C4-2B (cell line): ENCODE data around the gene F2.

Experiments used
- CTCF ChIP-seq: fragments of 450-650 bp; conservative IDR thresholded peaks from 2 replicates; pipeline ENCODE4 v1.5.1; 2017; ENCODE audit warnings: mild to moderate bottlenecking
- ZFX ChIP-seq: fragments of 450-650 bp; IDR thresholded peaks from 2 replicates; pipeline ENCODE4 v1.6.1; 2017

- TF ChIP-seq CTCF (no peak), ZFX (no peak)
Observed at GRCh38 chr11:46706886-46707285, 12.1 kb upstream of the F2 start.
